HG03575 (cell line): ENCODE measurements around the gene POLR1E.

Source experiments
- ATAC-seq: cut with Tn5 transposase; IDR thresholded peaks from one replicate; pipeline ENCODE4 v1.9.1; 2021; ENCODE audit not compliant: unreplicated experiment, insufficient number of reproducible peaks, low FRiP score; ENCODE audit errors: extremely low read depth

The POLR1E gene, protein sequence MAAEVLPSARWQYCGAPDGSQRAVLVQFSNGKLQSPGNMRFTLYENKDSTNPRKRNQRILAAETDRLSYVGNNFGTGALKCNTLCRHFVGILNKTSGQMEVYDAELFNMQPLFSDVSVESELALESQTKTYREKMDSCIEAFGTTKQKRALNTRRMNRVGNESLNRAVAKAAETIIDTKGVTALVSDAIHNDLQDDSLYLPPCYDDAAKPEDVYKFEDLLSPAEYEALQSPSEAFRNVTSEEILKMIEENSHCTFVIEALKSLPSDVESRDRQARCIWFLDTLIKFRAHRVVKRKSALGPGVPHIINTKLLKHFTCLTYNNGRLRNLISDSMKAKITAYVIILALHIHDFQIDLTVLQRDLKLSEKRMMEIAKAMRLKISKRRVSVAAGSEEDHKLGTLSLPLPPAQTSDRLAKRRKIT

GRCh38 chr9:37485389-37486255 is at the start of gene POLR1E:
TSS of gene POLR1E (plus strand) at chr9:37485948. CDS start at chr9:37486048, 100 bp downstream.
- peak; percentile 65 for ATAC-seq

- ATAC-seq: no peak
Observed at GRCh38 chr9:37436540-37436939, 49.2 kb upstream of the POLR1E start.

GRCh38 chr9:37437010-37437409 is 48.7 kb upstream of the POLR1E start:
- ATAC-seq: no peak

GRCh38 chr9:37437621-37438020 is 48.1 kb upstream of the POLR1E start:
- no peak for ATAC-seq

- no peak for ATAC-seq
Observed at GRCh38 chr9:37438359-37438758, 47.4 kb upstream of the POLR1E start.

GRCh38 chr9:37441776-37442370 is 43.9 kb upstream of the POLR1E start:
- no peak for ATAC-seq

DNA sequence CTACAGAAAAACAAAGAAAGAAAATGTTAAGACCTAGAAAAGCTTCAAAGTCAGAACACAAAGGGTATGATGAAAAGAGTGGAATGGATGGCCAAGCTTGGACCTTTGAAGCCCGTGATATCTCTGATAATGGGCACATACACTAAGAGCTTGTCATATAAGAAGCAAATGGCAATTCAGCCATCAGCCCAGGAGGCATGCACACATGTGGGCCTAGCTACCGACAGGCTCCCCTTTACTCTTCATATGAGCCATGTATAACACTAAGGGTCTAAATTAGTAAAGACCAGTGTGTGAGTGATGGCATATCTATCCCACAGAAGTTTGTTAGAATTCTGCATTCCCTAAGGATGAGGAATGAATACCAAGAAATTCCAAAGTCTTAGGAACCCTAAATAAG is 43.2 kb upstream of the POLR1E start:
- ATAC-seq: no peak

- no peak for ATAC-seq
Observed at GRCh38 chr9:37443566-37443965, 42.2 kb upstream of the POLR1E start.

- no peak for ATAC-seq
Observed at GRCh38 chr9:37444890-37445289, 40.9 kb upstream of the POLR1E start.

GRCh38 chr9:37445832-37446231 is 39.9 kb upstream of the POLR1E start:
- no peak for ATAC-seq

DNA sequence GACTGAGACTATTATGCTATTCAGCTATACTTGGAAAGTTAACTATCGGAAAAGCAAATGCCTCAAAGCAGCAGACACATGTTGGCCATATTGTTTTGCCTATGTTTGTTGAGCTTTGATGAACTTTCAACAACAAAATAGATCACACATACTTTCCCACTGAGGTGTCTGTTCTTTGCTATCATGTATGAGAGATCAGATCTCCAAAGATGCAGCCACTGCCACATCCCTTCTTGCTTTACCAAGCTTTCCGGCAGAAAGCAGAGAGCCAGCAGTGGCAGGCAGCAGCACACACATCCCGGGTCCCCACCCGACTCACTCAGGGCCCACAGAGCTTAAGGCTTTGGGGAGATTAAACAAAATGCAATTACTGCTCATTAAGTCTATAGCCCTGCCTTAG is 39.3 kb upstream of the POLR1E start:
- no peak for ATAC-seq

DNA sequence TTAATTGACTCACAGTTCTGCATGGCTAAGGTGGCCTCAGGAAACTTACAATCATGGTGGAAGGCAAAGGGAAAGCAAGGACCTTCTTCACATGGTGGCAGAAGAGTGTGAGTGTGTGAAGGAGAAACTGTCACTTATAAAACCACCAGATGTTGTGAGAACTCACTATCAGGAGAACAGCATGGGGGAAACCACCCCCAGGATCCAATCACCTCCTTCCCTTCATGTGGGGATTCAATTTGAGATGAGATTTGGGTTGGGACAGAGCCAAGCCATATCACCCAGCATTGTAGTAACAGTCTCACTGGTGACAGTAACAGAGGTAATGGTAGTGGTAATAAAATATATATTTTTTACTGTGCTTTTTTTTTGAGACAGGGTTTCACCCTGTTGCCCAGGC is 38.6 kb upstream of the POLR1E start:
- ATAC-seq: no peak

GRCh38 chr9:37449862-37450632 is 35.7 kb upstream of the POLR1E start:
- ATAC-seq: no peak

DNA sequence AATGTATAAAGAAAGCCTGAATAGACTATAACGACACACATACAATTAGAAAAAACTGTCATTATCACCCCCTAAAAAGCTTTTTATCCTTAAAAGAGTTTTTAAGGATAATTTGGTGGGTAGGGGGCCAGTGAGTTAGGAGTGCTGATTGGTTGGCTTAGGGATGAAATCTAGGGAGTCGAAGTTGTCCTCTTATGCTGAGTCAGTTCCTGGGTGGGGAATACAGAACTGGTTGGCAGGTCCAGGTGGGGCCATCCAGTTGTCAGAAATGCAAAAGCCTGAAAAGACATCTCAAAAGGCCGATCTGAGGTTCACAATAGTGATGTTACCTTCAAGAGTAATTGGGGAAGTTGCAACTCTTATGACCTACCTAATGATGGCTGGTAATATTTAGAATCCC is 34.1 kb upstream of the POLR1E start:
- ATAC-seq: no peak

- ATAC-seq: no peak
Observed at GRCh38 chr9:37452611-37453010, 33.1 kb upstream of the POLR1E start.

DNA sequence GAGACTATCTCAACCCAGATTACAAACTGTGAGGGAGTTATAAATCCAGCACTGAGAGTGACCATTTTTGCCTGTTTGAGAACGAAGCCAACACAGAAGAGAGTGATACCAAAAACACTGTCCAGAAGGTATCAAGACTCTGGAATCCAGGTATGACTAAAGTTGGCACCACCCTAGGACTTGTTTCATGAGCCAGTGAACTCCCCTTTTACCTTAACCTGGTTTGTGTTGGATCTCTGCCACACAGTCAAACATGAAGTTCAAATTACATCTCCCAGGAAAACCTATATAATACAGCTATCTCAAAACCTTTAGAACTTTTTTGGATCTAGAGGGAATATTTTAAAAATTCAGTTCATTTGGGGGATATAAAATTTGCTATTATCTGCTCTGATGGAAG is 31.9 kb upstream of the POLR1E start:
- no peak for ATAC-seq

GRCh38 chr9:37454238-37454637 is 31.5 kb upstream of the POLR1E start:
- ATAC-seq: no peak

- ATAC-seq: no peak
Observed at GRCh38 chr9:37455884-37456647, 29.7 kb upstream of the POLR1E start.
